AG08396 (cell line): ENCODE data around the gene KDM2A.

Experiments used
- DNase-seq: peaks from one replicate; pipeline ENCODE4 v3.0.0; 2012; ENCODE audit warnings: low spot score, mixed read lengths

Gene KDM2A

GRCh38 chr11:67301951-67302516 lies 183.0 kb downstream of the KDM2A start:
- DNase-seq, result peak; percentile 81

GRCh38 chr11:67302571-67303131 lies 183.6 kb downstream of the KDM2A start:
- DNase-seq, result no peak

GRCh38 chr11:67303132-67303834 lies 184.2 kb downstream of the KDM2A start, which contains the start of gene SSH3:
TSS of gene SSH3 (plus strand) at chr11:67303530. CDS start at chr11:67303626, 96 bp downstream.
- peak; percentile 83 for DNase-seq

GRCh38 chr11:67303835-67304411 lies 184.9 kb downstream of the KDM2A start:
- DNase-seq, result peak; percentile 41

- no peak for DNase-seq
Measured at GRCh38 chr11:67304511-67305113, 185.5 kb downstream of the KDM2A start.

- DNase-seq, result no peak
Measured at GRCh38 chr11:67306769-67307544, 187.9 kb downstream of the KDM2A start.

GRCh38 chr11:67307545-67308001 lies 188.5 kb downstream of the KDM2A start:
- DNase-seq, result no peak
